ENCODE data around the gene NOC4L.
"Not testable (repeated sequence)": the region's sequence is repeated elsewhere in the genome, so short reads cannot be mapped to it uniquely, and the experiment has no call there.

The NOC4L gene

GRCh38 chr12:132123970-132124765 lies 20.1 kb upstream of the NOC4L start:
- DNase-seq (ENCODE audit: low read depth in 2 of 2), result no peak

DNA sequence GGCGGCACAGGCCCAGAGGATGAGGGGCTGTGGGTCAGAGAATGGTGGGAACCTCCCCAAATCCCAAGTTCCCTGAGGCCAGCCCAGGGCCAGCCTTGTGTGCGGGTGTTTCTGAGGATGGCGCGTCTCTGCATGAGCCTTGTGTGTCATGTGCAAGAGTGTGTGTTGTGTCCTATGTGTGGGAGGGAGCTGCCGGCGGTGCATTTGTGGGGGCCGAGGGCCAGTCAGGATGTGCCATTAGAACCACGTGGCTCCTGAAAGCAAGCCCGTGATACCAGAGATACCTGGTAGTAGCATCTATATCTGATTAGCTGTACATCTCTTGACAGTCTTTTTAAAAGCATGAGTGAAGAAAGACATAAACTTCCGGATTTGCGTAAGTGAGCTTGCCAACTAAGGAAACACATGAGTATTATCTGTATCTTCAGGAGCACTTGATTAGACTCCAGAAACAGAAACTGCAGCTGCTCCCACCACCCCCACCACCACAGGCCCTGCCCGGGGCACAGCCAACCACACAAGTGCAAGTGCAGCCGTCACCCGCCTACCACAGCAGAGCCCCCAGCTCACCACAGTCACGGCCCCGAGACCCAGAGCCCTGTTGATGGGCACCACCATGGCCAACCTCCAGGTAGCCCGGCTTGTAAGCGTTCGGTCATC lies 19.4 kb upstream of the NOC4L start:
- DNase-seq (ENCODE audit: low read depth in 2 of 2), result no peak

DNA sequence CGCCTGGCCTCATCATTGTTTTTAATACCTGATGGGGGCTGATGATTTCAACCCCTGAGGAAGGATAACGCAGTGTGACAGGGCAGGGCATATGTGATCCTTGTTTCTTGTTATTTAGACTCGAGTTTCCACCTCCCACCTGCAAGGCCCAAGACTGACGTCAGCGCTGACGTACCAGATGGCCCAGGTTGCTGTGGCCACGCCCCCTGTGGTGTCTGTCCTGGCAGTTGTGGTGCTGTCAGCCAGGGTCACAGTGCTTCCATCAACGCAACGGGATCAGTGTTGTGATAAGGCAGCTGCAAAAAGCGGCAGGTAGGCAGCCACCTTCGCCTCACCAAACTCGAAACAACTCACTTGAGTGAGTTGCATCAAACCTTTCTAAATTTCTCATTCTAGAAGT lies 18.5 kb upstream of the NOC4L start:
- no peak for DNase-seq (ENCODE audit: low read depth in 2 of 2)

- no peak for DNase-seq (ENCODE audit: low read depth in 2 of 2)
Observed at GRCh38 chr12:132127041-132127440, 17.2 kb upstream of the NOC4L start.

GRCh38 chr12:132129007-132129406 lies 15.2 kb upstream of the NOC4L start:
- no peak for DNase-seq (ENCODE audit: low read depth in 2 of 2)

- no peak for DNase-seq (ENCODE audit: low read depth in 2 of 2)
Observed at GRCh38 chr12:132130690-132131089, 13.6 kb upstream of the NOC4L start.

GRCh38 chr12:132131229-132131628 lies 13.0 kb upstream of the NOC4L start:
- DNase-seq (ENCODE audit: low read depth in 2 of 2), result no peak

GRCh38 chr12:132131952-132132351 lies 12.3 kb upstream of the NOC4L start:
- no peak for DNase-seq (ENCODE audit: low read depth in 2 of 2)

DNA sequence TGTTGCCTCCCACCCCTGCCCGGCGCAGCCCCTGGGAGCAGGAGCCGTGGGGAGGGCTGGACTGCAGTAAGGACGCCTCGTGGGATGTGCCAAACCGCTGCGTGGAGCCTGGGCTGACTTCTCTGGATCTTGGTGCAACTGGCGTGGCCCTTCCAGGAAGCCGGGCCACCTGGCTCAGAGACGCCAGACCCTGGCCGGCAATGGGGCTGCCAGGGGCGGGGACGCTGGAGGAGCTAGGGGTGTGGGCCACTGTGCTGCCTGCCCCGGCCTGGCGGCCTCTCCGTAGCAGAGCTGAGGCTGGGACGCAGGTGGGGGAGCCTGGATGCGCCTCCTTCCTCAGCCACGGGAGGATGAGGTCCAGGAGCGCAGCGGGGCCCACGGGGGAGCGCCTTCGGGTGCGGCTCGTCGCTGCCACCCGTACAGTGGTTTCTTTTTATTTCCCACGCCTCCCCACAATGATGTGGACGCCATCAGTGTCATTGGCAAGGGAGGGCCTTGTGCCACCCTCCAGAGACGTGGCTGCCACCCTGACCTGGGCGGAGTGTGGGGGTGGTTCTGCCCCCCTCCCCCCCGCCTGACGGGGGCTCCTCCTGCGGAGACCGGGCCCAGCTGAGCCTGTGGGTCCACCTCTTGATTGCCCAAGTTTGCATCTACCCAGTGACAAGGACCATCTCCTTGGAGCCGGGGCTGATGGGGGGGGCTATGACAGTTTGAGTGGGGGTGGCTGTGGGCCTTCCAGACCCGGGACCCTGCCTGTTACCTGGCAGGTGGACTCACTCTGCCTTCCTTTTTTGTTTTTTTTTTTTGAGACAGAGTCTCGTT lies 11.4 kb upstream of the NOC4L start:
- no peak for DNase-seq (ENCODE audit: low read depth in 2 of 2)

GRCh38 chr12:132133952-132134652 lies 10.2 kb upstream of the NOC4L start:
- DNase-seq (ENCODE audit: low read depth in 2 of 2), result no peak

DNA sequence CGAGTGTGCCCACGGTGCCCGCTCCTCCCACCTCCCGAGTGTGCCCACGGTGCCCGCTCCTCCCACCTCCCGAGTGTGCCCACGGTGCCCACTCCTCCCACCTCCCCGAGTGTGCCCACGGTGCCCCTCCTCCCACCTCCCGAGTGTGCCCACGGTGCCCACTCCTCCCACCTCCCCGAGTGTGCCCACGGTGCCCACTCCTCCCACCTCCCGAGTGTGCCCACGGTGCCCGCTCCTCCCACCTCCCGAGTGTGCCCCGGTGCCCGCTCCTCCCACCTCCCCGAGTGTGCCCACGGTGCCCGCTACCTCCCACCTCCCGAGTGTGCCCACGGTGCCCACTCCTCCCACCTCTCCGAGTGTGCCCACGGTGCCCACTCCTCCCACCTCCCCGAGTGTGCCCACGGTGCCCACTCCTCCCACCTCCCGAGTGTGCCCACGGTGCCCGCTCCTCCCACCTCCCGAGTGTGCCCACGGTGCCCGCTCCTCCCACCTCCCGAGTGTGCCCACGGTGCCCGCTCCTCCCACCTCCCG lies 9.5 kb upstream of the NOC4L start:
- DNase-seq (ENCODE audit: low read depth in 2 of 2), result not testable (repeated sequence)

DNA sequence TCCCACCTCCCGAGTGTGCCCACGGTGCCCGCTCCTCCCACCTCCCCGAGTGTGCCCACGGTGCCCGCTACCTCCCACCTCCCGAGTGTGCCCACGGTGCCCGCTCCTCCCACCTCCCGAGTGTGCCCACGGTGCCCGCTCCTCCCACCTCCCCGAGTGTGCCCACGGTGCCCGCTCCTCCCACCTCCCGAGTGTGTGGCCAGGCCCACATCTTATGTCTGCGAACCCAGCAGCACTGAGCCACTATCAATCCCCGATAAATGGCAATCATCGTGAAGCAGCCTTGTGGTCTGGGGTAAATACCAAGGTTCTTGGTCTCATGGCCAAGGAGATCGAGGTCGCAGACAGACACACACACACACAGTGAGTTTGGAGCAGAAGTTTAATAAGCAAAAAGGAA lies 8.0 kb upstream of the NOC4L start:
- not testable (repeated sequence) for DNase-seq (ENCODE audit: low read depth in 2 of 2)

- no peak for DNase-seq (ENCODE audit: low read depth in 2 of 2)
Observed at GRCh38 chr12:132137483-132138125, 6.7 kb upstream of the NOC4L start.

DNA sequence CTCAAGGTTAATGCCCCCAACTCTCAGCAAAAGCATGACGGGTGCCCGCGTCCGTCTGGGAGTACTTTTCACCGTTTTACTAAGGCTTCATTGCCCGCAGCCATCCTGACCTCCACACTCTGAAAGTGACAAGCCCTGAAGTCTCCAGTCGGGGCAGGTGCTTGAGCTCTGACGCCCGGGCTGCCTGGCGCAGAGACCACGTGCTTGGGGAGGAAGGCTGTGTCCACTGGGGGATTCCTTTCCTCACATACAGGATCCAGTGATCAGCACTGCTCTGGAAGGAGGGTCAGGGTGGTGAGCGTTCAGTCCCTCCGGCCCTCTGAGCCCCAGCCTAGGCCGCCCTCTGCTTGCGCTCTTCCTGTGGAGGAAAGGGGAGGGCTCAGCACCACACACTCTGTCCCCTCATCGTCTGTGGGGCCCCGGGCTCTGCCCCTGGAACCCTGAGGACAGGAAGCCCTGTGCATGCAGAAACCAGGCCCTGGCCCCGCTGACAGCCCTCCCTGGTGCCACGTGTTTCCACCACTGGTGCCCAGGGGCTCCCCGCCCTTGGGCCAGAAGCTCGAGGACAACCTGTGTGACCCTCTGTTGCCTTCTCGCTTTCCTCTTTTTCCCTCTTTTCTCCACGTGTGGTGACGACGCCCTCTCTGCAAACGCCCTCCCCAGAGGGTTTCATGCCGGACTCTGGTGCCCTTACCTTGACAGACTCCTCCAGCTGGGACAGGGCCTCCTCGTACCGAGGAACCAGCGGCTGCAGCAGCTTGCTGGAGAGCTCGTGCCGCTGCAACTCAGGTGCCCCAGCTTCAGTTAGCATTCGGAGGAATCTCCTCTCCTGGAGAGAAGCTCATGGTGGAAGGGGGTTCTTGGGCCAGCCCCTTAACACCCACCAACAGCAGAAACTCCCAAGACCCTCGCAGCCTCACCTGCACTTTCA lies 5.1 kb upstream of the NOC4L start:
- DNase-seq (ENCODE audit: low read depth in 2 of 2), result no peak

DNA sequence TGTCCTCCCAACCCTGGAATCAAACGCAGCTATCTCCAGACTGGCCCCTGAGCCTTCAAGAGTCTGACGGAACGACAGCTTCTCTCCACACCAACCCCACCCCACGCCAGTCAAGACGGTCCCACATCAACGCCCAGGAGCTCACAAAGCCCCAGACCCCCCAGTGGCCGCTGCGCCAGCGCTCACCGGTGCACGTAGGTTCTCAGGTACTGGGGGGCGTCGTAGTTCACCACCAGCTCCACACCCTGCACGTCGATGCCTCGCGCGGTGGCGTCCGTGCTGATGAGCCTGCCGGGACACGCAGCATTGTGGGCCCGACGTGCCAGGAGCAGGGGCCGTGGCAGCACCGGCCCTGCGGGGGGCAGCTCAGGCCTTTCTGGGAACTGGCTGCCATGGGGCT lies 4.3 kb upstream of the NOC4L start:
- no peak for DNase-seq (ENCODE audit: low read depth in 2 of 2)

GRCh38 chr12:132140501-132140900 lies 3.8 kb upstream of the NOC4L start:
- DNase-seq (ENCODE audit: low read depth in 2 of 2), result no peak

GRCh38 chr12:132140918-132141841 lies 3.1 kb upstream of the NOC4L start:
- DNase-seq (ENCODE audit: low read depth in 2 of 2), result no peak

- no peak for DNase-seq (ENCODE audit: low read depth in 2 of 2)
Observed at GRCh38 chr12:132141976-132142678, 2.1 kb upstream of the NOC4L start.

Measured in stimulated activated CD4-positive, alpha-beta T cell treated with anti-CD3 and anti-CD28 coated beads, Interleukin-12 subunit alpha, Interleukin-12 subunit beta, amount 100 ng/mL, for 24 hours (primary cell).